Caco-2 (cell line): ENCODE measurements around the gene CGAS. TPM values are rescaled to one million over a fixed set of nuclear protein-coding genes. Genes with fewer than 3 reads are reported as not detected.
"Not testable (repeated sequence)": the region's sequence is repeated elsewhere in the genome, so short reads cannot be mapped to it uniquely, and the experiment has no call there.

Source experiments
- BruUV-seq: library from RNA; stranded (reverse); fragments of 400-500 nt; replicated peaks from 2 replicates; lab custom pipeline; 2021; lab: Mats Ljungman, UMichigan
- CTCF ChIA-PET: fragments of 300-600 bp; sonication (Branson Sonifier 250); formaldehyde crosslinking; loops from one replicate; lab custom pipeline; 2022; ENCODE audit warnings: antibody characterized with exemption; lab: Charles Lee
- POLR2A ChIA-PET: fragments of 300-600 bp; sonication (Branson Sonifier 250); formaldehyde crosslinking; loops from one replicate; lab custom pipeline; 2022; ENCODE audit warnings: antibody characterized with exemption; lab: Charles Lee
- DNase-seq, 2 experiments: peaks; one replicate each; pipeline versions ENCODE4 v3.0.0 to v3.0.0-alpha.2; 2020 to 2022
- H3K27me3 ChIP-seq: replicated peaks from 2 replicates; pipeline ENCODE4 v1.6.0; 2011; ENCODE audit warnings: low read length; ENCODE audit not compliant: control insufficient read depth, insufficient read depth
- H3K36me3 ChIP-seq: 2 replicates; pipeline ENCODE4 v1.5.1; 2011; ENCODE audit warnings: low read length; ENCODE audit not compliant: control insufficient read depth, insufficient read depth
- H3K4me1 ChIP-seq: fragments of 250-450 bp; sonication (Bioruptor Pico); 2 replicates; pipeline ENCODE4 v1.5.1; 2020; ENCODE audit warnings: mild to moderate bottlenecking
- H3K4me3 ChIP-seq: 2 replicates; pipeline ENCODE4 v1.5.1; 2011; ENCODE audit warnings: low read depth, mild to moderate bottlenecking, control low read depth, low read length
- H3K9me3 ChIP-seq: fragments of 250-450 bp; sonication (Bioruptor Pico); 2 replicates; pipeline ENCODE4 v1.5.1; 2020; ENCODE audit warnings: mild to moderate bottlenecking, moderate library complexity
- H3K27ac Mint-ChIP-seq: one replicate; pipeline ENCODE4 v1.8.0; 2022; ENCODE audit warnings: mixed read lengths; ENCODE audit not compliant: unreplicated experiment
- H3K27me3 Mint-ChIP-seq: one replicate; pipeline ENCODE4 v1.8.0; 2022; ENCODE audit warnings: mixed read lengths; ENCODE audit not compliant: insufficient read depth, unreplicated experiment
- H3K36me3 Mint-ChIP-seq: one replicate; pipeline ENCODE4 v1.8.0; 2022; ENCODE audit warnings: mild to moderate bottlenecking, mixed read lengths; ENCODE audit not compliant: insufficient read depth, unreplicated experiment
- H3K4me1 Mint-ChIP-seq: one replicate; pipeline ENCODE4 v1.8.0; 2022; ENCODE audit warnings: low read depth, mixed read lengths; ENCODE audit not compliant: unreplicated experiment
- H3K4me3 Mint-ChIP-seq: one replicate; pipeline ENCODE4 v1.8.0; 2022; ENCODE audit warnings: mild to moderate bottlenecking, moderate library complexity, mixed read lengths; ENCODE audit not compliant: unreplicated experiment
- H3K9me3 Mint-ChIP-seq: one replicate; pipeline ENCODE4 v1.8.0; 2022; ENCODE audit warnings: mixed read lengths; ENCODE audit not compliant: unreplicated experiment
- CTCF ChIP-seq, 2 experiments: fragments of 200-600 bp in 1 of 2; IDR thresholded peaks; 1 replicate in 1 of 2; 2 replicates in 1 of 2; pipeline versions ENCODE4 v1.5.1 to v1.8.0; 2011 to 2022; ENCODE audit warnings: antibody characterized with exemption in 1 of 2, control low read depth in 1 of 2, inconsistent platforms in 1 of 2, low read depth in 1 of 2, low read length in 1 of 2, mild to moderate bottlenecking in 1 of 2, moderate library complexity in 1 of 2; ENCODE audit not compliant: insufficient read depth in 1 of 2, severe bottlenecking in 1 of 2, unreplicated experiment in 1 of 2
- intact Hi-C: fragments of 100-400 bp; cut with micrococcal nuclease; formaldehyde crosslinking; loops from one replicate; pipeline ENCODE4 v1.10.0; 2022; ENCODE audit not compliant: unreplicated experiment
- total RNA-seq: library from RNA; stranded (reverse); gene quantifications from 2 replicates; pipeline ENCODE4 v1.2.3, GENCODE V29; 2022

Gene CGAS
- total RNA-seq, 1 experiment from 2014 or later, result 23.8 TPM

DNA sequence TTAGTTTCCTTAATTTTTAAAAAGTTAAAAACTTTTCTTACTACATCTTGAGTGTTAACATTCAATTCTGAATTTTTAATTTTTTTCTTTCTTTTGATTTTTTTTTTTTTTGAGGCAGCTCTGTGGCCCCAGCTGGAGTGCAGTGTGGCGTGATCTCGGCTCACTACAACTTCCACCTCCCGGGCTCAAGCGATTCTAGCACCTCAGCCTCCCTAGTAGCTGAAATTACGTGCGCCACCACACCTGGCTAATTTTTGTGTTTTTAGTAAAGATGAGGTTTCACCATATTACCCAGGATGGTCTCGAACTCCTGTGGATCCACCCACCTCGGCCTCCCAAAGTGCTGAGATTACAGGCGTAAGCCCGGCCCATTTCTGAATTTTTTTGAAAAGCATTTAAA lies 56.2 kb downstream of the CGAS start:
- H3K4me1 ChIP-seq, result no peaks in the 10 kb centered on the region
- TF ChIP-seq CTCF (IDR thresholded peaks at IDR 0.05; ENCODE audit: insufficient read depth in 1 of 2, low read depth in 1 of 2, low read length in 1 of 2, severe bottlenecking in 1 of 2, unreplicated experiment in 1 of 2), result no peak
- H3K9me3 ChIP-seq, result no peaks in the 10 kb centered on the region
- Mint-ChIP-seq H3K27ac (no peak overlapping the region), H3K36me3 (no peaks in the 10 kb centered on the region), H3K4me3 (no peak overlapping the region), H3K27me3 (no peaks in the 10 kb centered on the region), H3K9me3 (no peaks in the 10 kb centered on the region), H3K4me1 (peaks cover 7% of the 10 kb centered on the region)
- ChIA-PET CTCF (interaction anchor here (0.7 kb wide), 1 partner anchor 56 kb away, joined by 3 read pairs; no protein-coding TSS in a partner anchor), POLR2A (no interaction called here)
- intact Hi-C loops, result no loop called here
- no peaks in the 10 kb centered on the region for H3K27me3 ChIP-seq
- DNase-seq, result no peak
- H3K36me3 ChIP-seq, result no peaks in the 10 kb centered on the region
- H3K4me3 ChIP-seq, result no peak overlapping the region
- BruUV-seq, result no TSS peak

DNA sequence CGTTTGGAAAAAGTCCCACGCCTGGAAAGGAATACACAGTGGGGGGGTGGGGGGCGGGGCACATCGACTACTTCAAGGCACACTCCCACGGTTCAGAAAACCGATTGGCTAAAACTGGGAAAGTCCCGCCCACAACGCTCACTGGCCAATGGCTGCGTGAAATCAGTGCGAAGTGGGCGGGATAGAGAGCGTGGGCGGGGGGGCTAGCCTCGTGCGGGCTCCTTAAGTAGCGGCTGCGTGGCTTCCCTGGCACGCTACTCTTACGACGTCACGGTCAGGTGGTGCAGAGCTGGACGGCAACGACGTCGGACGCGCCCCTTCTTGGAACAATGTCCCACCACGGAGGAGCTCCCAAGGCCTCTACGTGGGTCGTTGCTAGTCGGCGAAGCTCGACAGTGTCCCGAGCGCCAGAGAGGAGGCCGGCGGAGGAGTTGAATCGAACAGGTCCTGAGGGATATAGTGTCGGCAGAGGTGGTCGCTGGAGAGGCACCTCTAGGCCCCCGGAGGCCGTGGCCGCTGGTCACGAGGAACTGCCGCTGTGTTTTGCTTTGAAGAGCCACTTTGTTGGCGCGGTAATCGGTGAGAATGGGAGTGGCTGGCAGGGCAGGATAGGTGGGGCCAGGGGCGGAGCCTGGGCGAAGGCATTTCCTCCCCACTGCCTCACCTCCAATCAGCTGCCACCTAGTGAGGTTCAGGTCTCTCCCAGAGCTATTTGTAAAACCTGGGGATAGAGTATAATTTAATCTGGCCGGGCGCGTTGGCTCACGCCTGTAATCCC lies 57.3 kb downstream of the CGAS start, which contains the start of gene DDX43:
Gene DDX43, plus strand, starts transcription at position 252 of the 778 bp plus-strand sequence. Its CDS starts 78 bp downstream, at position 330.
- Histone ChIP-seq H3K4me3 (no peak within 1 kb of the TSS), H3K36me3 (no peaks in the 10 kb centered on the region), H3K9me3 (no peaks in the 10 kb centered on the region), H3K4me1 (no peaks in the 10 kb centered on the region), H3K27me3 (no peaks in the 10 kb centered on the region)
- no TSS peak for BruUV-seq
- no peak for DNase-seq
- H3K4me3 Mint-ChIP-seq, result no peak within 1 kb of the TSS
- POLR2A ChIA-PET, result no interaction called here
- CTCF ChIA-PET, result no interaction called here
- H3K27ac Mint-ChIP-seq, result no peak within 1 kb of the TSS
- no peak for TF ChIP-seq CTCF (IDR thresholded peaks at IDR 0.05; ENCODE audit: insufficient read depth in 1 of 2, low read depth in 1 of 2, low read length in 1 of 2, severe bottlenecking in 1 of 2, unreplicated experiment in 1 of 2)
- intact Hi-C loops, result no loop called here
- no peaks in the 10 kb centered on the region for H3K36me3 Mint-ChIP-seq
- H3K9me3 Mint-ChIP-seq, result no peaks in the 10 kb centered on the region
- H3K4me1 Mint-ChIP-seq, result peaks cover 7% of the 10 kb centered on the region
- H3K27me3 Mint-ChIP-seq, result no peaks in the 10 kb centered on the region

DNA sequence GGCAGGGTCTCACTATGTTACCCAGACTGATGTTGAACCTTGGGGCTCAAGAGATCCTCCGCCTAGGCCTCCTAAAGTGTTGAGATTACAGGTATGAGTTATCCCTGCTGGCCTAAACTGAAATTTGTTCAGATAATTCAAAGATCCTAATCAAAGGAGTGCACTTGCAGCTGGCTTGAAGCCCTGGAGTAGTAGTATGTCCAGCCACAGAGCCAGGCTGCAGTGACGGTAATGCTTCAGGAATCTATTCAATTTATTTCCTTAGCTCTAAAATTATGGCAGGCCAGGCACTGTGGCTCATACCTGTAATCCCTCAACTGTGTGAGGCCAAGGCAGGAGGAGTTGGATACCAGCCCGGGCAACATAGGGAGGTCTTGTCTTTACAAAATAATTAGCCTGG lies 58.8 kb downstream of the CGAS start:
- Histone ChIP-seq H3K4me1 (no peaks in the 10 kb centered on the region), H3K27me3 (no peaks in the 10 kb centered on the region), H3K36me3 (no peaks in the 10 kb centered on the region), H3K4me3 (no peak overlapping the region), H3K9me3 (no peaks in the 10 kb centered on the region)
- Mint-ChIP-seq H3K4me1 (no peaks in the 10 kb centered on the region), H3K9me3 (no peaks in the 10 kb centered on the region), H3K27ac (no peak overlapping the region), H3K4me3 (no peak overlapping the region), H3K27me3 (no peaks in the 10 kb centered on the region), H3K36me3 (no peaks in the 10 kb centered on the region)
- no peak for TF ChIP-seq CTCF (IDR thresholded peaks at IDR 0.05; ENCODE audit: insufficient read depth in 1 of 2, low read depth in 1 of 2, low read length in 1 of 2, severe bottlenecking in 1 of 2, unreplicated experiment in 1 of 2)
- ChIA-PET POLR2A (no interaction called here), CTCF (interaction anchor here (0.9 kb wide), 1 partner anchor 108 kb away, joined by 4 read pairs; no protein-coding TSS in a partner anchor)
- no peak for DNase-seq
- BruUV-seq, result no TSS peak
- intact Hi-C loops, result no loop called here

DNA sequence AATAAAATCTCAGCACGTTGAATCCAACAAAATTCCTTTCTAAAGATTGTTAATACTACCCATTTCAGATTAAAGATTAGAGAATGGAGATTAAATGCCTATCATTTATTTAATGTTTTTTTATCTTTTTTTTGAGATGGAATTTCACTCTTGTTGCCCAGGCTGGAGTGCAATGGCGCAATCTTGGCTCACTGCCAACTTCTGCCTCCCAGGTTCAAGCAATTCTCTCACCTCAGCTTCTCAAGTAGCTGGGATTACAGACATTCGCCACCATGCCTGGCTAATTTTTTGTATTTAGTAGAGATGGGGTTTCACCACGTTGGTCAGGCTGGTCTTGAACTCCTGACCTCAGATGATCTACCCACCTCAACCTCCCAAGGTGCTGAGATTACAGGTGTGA lies 59.9 kb downstream of the CGAS start:
- intact Hi-C loops, H3K9me3 Mint-ChIP-seq, H3K27me3 Mint-ChIP-seq, H3K27me3 ChIP-seq, POLR2A ChIA-PET, DNase-seq, H3K36me3 ChIP-seq, H3K27ac Mint-ChIP-seq, H3K4me3 ChIP-seq, H3K9me3 ChIP-seq, H3K36me3 Mint-ChIP-seq, H3K4me3 Mint-ChIP-seq, BruUV-seq, H3K4me1 Mint-ChIP-seq, CTCF ChIA-PET, H3K4me1 ChIP-seq: not testable (repeated sequence)
